H1 (cell line): Measurements from ENCODE around the gene SMCO1. TPM values are rescaled to one million over a fixed set of nuclear protein-coding genes. Genes with fewer than 3 reads are reported as not detected.
"Not testable (repeated sequence)": the region's sequence is repeated elsewhere in the genome, so short reads cannot be mapped to it uniquely, and the experiment has no call there.

ENCODE experiments used
- CTCF ChIA-PET: fragments of 300-600 bp; sonication (Branson Sonifier 250); formaldehyde crosslinking; loops from one replicate; lab custom pipeline; 2021; ENCODE audit not compliant: partially characterized antibody; lab: Charles Lee
- POLR2A ChIA-PET: fragments of 300-600 bp; sonication (Branson Sonifier 250); formaldehyde crosslinking; loops from one replicate; lab custom pipeline; 2021; ENCODE audit warnings: inconsistent platforms; ENCODE audit not compliant: partially characterized antibody; lab: Charles Lee
- DNase-seq, 2 experiments: peaks; one replicate each; pipeline versions ENCODE4 v3.0.0 to v3.0.0-alpha.2; 2010 to 2022; ENCODE audit warnings: low spot score in 2 of 2, low read depth in 1 of 2, mixed read lengths in 1 of 2
- FAIRE-seq: peaks from 2 replicates; lab custom pipeline; 2011; peaks lifted over from hg19 to GRCh38; lab: Jason Lieb, UNC
- H2AFZ ChIP-seq: 2 replicates; pipeline ENCODE4 v1.8.1; 2012; ENCODE audit warnings: low read length, inconsistent platforms
- H2AK5ac ChIP-seq: 2 replicates; pipeline ENCODE4 v1.6.1; 2013; ENCODE audit warnings: low read depth, low read length
- H2BK120ac ChIP-seq: replicated peaks from 2 replicates; pipeline ENCODE3; 2013; ENCODE audit warnings: low read depth, low read length, inconsistent platforms
- H2BK12ac ChIP-seq: 2 replicates; pipeline ENCODE4 v1.6.1; 2013; ENCODE audit warnings: low read depth, low read length
- H2BK15ac ChIP-seq: 2 replicates; pipeline ENCODE4 v1.6.1; 2013; ENCODE audit warnings: low read length
- H2BK20ac ChIP-seq: 2 replicates; pipeline ENCODE4 v1.6.1; 2013; ENCODE audit warnings: low read length
- H2BK5ac ChIP-seq: 2 replicates; pipeline ENCODE4 v1.6.1; 2013; ENCODE audit warnings: low read depth, low read length
- H3K14ac ChIP-seq: 2 replicates; pipeline ENCODE4 v1.6.1; 2013; ENCODE audit warnings: inconsistent platforms; ENCODE audit not compliant: insufficient read length
- H3K18ac ChIP-seq: 2 replicates; pipeline ENCODE4 v1.6.1; 2013; ENCODE audit warnings: low read length; ENCODE audit errors: extremely low read depth
- H3K23ac ChIP-seq: 2 replicates; pipeline ENCODE4 v1.6.1; 2013; ENCODE audit warnings: inconsistent platforms; ENCODE audit not compliant: insufficient read length
- H3K23me2 ChIP-seq: 2 replicates; pipeline ENCODE4 v1.6.1; 2013; ENCODE audit warnings: low read depth, low read length
- H3K27ac ChIP-seq: 2 replicates; pipeline ENCODE4 v1.6.1; 2011; ENCODE audit warnings: low read depth, low read length, inconsistent platforms
- H3K27me3 ChIP-seq, 4 experiments: replicated peaks in 1 of 4; 1 replicate in 1 of 4; 2 replicates in 3 of 4; pipeline versions ENCODE4 v1.6.1 to v1.8.1; 2011 to 2013; ENCODE audit warnings: low read length in 3 of 4, mild to moderate bottlenecking in 3 of 4, inconsistent platforms in 2 of 4, mixed read lengths in 2 of 4, moderate library complexity in 1 of 4; ENCODE audit not compliant: control insufficient read depth in 3 of 4, insufficient read depth in 3 of 4; ENCODE audit errors: extremely low read depth in 1 of 4
- H3K36me3 ChIP-seq, 4 experiments: 2 replicates each; pipeline versions ENCODE4 v1.6.1 to v1.8.1; 2011 to 2013; ENCODE audit warnings: mild to moderate bottlenecking in 4 of 4, low read length in 3 of 4, moderate library complexity in 2 of 4, control low read depth in 1 of 4, inconsistent platforms in 1 of 4; ENCODE audit not compliant: insufficient read depth in 4 of 4, control insufficient read depth in 2 of 4
- H3K4ac ChIP-seq: replicated peaks from 2 replicates; pipeline ENCODE3; 2013; ENCODE audit warnings: low read length, low read depth, mixed read lengths, inconsistent platforms; ENCODE audit not compliant: insufficient read length
- H3K4me1 ChIP-seq, 4 experiments: replicated peaks in 1 of 4; 1 replicate in 1 of 4; 2 replicates in 3 of 4; pipeline versions ENCODE4 v1.6.1 to v1.8.1; 2011 to 2013; ENCODE audit warnings: low read length in 3 of 4, inconsistent platforms in 2 of 4, mixed read lengths in 1 of 4; ENCODE audit not compliant: insufficient read depth in 4 of 4, control insufficient read depth in 3 of 4
- H3K4me2 ChIP-seq, 2 experiments: 2 replicates each; pipeline versions ENCODE4 v1.6.1 to v1.8.1; 2011 to 2013; ENCODE audit warnings: low read depth in 2 of 2, low read length in 2 of 2, control low read depth in 1 of 2, inconsistent platforms in 1 of 2, mild to moderate bottlenecking in 1 of 2; ENCODE audit not compliant: insufficient read depth in 1 of 2
- H3K4me3 ChIP-seq, 4 experiments: fragments of 200-600, 300-600 bp in 1 of 4; sonication (generic), shearing (Covaris generic), sonication (Bioruptor Twin) in 1 of 4; 2 replicates each; pipeline versions ENCODE4 v1.5.1 to v1.8.1; 2011 to 2016; ENCODE audit warnings: low read length in 4 of 4, low read depth in 3 of 4, control low read depth in 2 of 4, inconsistent platforms in 2 of 4, mild to moderate bottlenecking in 2 of 4, mixed read lengths in 1 of 4, moderate library complexity in 1 of 4; ENCODE audit not compliant: insufficient read depth in 2 of 4; ENCODE audit errors: extremely low read depth in 1 of 4
- H3K56ac ChIP-seq: replicated peaks from 2 replicates; pipeline ENCODE3; 2013; ENCODE audit warnings: low read depth, mild to moderate bottlenecking, mixed read lengths, low read length, inconsistent platforms; ENCODE audit not compliant: insufficient read length
- H3K79me1 ChIP-seq: 2 replicates; pipeline ENCODE4 v1.6.1; 2013; ENCODE audit warnings: low read depth, low read length, control low read depth
- H3K79me2 ChIP-seq, 2 experiments: 2 replicates each; pipeline versions ENCODE4 v1.6.1 to v1.8.1; 2012 to 2013; ENCODE audit warnings: low read length in 2 of 2, mild to moderate bottlenecking in 2 of 2, inconsistent platforms in 1 of 2; ENCODE audit not compliant: insufficient read depth in 2 of 2, control insufficient read depth in 1 of 2
- H3K9ac ChIP-seq, 4 experiments: replicated peaks in 1 of 4; 1 replicate in 1 of 4; 2 replicates in 3 of 4; pipeline versions ENCODE4 v1.6.1 to v1.8.1; 2011 to 2013; ENCODE audit warnings: low read depth in 3 of 4, low read length in 3 of 4, control low read depth in 2 of 4, mild to moderate bottlenecking in 2 of 4, moderate library complexity in 2 of 4, inconsistent platforms in 1 of 4; ENCODE audit errors: extremely low read depth in 1 of 4
- H3K9me3 ChIP-seq, 2 experiments: 2 replicates each; pipeline versions ENCODE4 v1.6.1 to v1.8.1; 2012 to 2013; ENCODE audit warnings: mild to moderate bottlenecking in 2 of 2, moderate library complexity in 2 of 2, control low read depth in 1 of 2, inconsistent platforms in 1 of 2, low read depth in 1 of 2, low read length in 1 of 2, mixed read lengths in 1 of 2; ENCODE audit not compliant: insufficient read depth in 2 of 2
- H4K20me1 ChIP-seq, 2 experiments: replicated peaks in 1 of 2; 2 replicates each; pipeline versions ENCODE3 to v1.8.1; 2011 to 2013; ENCODE audit warnings: inconsistent platforms in 2 of 2, low read length in 2 of 2, mild to moderate bottlenecking in 1 of 2; ENCODE audit not compliant: insufficient read depth in 2 of 2, control insufficient read depth in 1 of 2
- H4K5ac ChIP-seq: 2 replicates; pipeline ENCODE4 v1.6.1; 2013; ENCODE audit warnings: low read length, low read depth, mixed read lengths, inconsistent platforms; ENCODE audit not compliant: insufficient read length
- H4K8ac ChIP-seq: 2 replicates; pipeline ENCODE4 v1.8.0; 2013; ENCODE audit warnings: mild to moderate bottlenecking, moderate library complexity, low read length, inconsistent platforms; ENCODE audit not compliant: insufficient read depth; ENCODE audit errors: extremely low read depth
- H4K91ac ChIP-seq: replicated peaks from 2 replicates; pipeline ENCODE3; 2013; ENCODE audit warnings: low read length, mixed read lengths, inconsistent platforms; ENCODE audit not compliant: insufficient read length
- WGBS, 2 experiments: shearing (Covaris generic) in 1 of 2; methylation state at CpG; one replicate each; pipeline versions ENCODE4 v1.1.6 to v1.1.7; 2013 to 2015; ENCODE audit warnings: low lambda C conversion rate in 2 of 2, mixed read lengths in 2 of 2, inconsistent platforms in 1 of 2, low coverage in 1 of 2, missing lambda C conversion rate in 1 of 2; ENCODE audit not compliant: insufficient replicate concordance in 2 of 2, insufficient coverage in 1 of 2, insufficient read length in 1 of 2; ENCODE audit errors: extremely low coverage in 1 of 2, missing lambda C conversion rate in 1 of 2; 5-methylcytosine and 5-hydroxymethylcytosine counted together
- polyA plus RNA-seq, 7 experiments: library from polyadenylated mRNA; depleted of rRNA in 3 of 7; stranded (reverse) in 5 of 7; unstranded in 2 of 7; fragments of >200 nt in 5 of 7; fragments of 200-250 nt in 2 of 7; gene quantifications; 1 replicate in 5 of 7; 2 replicates in 1 of 7; 4 replicates in 1 of 7; pipeline versions ENCODE4 v1.2.1 to v1.2.3, GENCODE V29; 2011 to 2013; ENCODE audit warnings: missing spikeins in 2 of 7, mixed read lengths in 2 of 7
- total RNA-seq: library from RNA; stranded (reverse); fragmentation: NEBNext Ultra II Directional; extraction: Animal tissue kit (Norgen Biotek cat#: 25700); gene quantifications from 2 replicates; pipeline ENCODE4 v1.2.1, GENCODE V29; 2021

Gene SMCO1
- total and polyA plus RNA-seq, 2 of the 8 experiments (the other 6 are each of a cell fraction or from before 2014, with no cell fraction given): 0.03 TPM; not detected in 1

DNA sequence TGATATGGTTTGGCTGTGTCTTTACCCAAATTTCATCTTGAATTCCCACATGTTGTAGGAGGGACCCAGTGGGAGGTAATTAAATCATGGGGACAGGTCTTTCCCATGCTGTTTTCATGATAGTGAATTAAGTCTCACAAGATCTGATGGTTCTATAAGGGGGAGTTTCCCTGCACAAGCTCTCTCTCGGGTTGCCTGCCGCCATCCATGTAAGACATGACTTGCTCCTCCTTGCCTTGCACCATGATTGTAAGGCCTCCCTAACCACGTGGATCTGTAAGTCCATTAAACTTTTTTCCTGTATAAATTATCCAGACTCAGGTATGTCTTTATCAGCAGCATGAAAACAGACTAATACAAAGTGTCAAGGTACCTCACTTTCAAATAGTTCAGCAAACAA is 35.0 kb upstream of the SMCO1 start:
- H4K8ac ChIP-seq, H3K79me2 ChIP-seq, H3K4ac ChIP-seq, H3K4me2 ChIP-seq, H2BK15ac ChIP-seq, H2BK120ac ChIP-seq, H3K27ac ChIP-seq, H2BK12ac ChIP-seq, H3K36me3 ChIP-seq, DNase-seq, H3K4me1 ChIP-seq, H2BK5ac ChIP-seq, H2AFZ ChIP-seq, H4K5ac ChIP-seq, H4K20me1 ChIP-seq, H4K91ac ChIP-seq, H2BK20ac ChIP-seq, H3K4me3 ChIP-seq, H3K9ac ChIP-seq, H3K56ac ChIP-seq, H3K23me2 ChIP-seq, POLR2A ChIA-PET, H3K27me3 ChIP-seq, FAIRE-seq, H3K23ac ChIP-seq, H3K18ac ChIP-seq, H3K79me1 ChIP-seq, H3K14ac ChIP-seq, H2AK5ac ChIP-seq: not testable (repeated sequence)
- WGBS, 2 experiments: 81% methylated on average over 3 of the region's 3 CpGs; no CpG with 5 or more reads in 1 of the 2 experiments
- CTCF ChIA-PET: interaction anchor here (1.0 to 1.2 kb wide), 2 partner anchors 11 to 26 kb away, joined by 3 read pairs; no protein-coding TSS in a partner anchor
- H3K9me3 ChIP-seq: peaks cover 7 to 11% of the 10 kb centered on the region in 2 experiments

DNA sequence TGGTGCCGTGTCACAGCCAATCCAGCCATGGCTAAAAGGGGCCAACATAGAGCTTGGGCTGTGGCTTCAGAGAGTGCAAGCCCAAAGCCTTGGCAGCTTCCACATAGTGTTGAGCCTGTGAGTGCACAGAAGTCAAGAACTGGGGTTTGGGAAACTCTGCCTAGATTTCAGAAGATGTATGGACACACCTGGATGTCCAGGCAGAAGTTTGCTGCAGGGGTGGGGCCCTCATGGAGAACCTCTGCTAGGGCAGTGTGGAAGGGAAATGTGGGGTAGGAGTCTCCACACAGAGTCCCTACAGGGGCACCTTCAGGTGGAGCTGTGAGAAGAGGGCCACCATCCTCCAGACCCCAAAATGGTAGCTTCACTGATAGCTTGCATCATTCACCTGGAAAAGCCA is 34.2 kb upstream of the SMCO1 start:
- DNase-seq, H3K4me2 ChIP-seq, H3K9ac ChIP-seq, H3K79me2 ChIP-seq, H3K56ac ChIP-seq, H3K14ac ChIP-seq, POLR2A ChIA-PET, H3K36me3 ChIP-seq, H2BK5ac ChIP-seq, H2BK15ac ChIP-seq, H4K20me1 ChIP-seq, H3K27ac ChIP-seq, H3K23me2 ChIP-seq, H2BK120ac ChIP-seq, H3K4me1 ChIP-seq, H2BK12ac ChIP-seq, H4K91ac ChIP-seq, H2BK20ac ChIP-seq, H3K23ac ChIP-seq, H3K18ac ChIP-seq, H3K79me1 ChIP-seq, H3K27me3 ChIP-seq, H4K8ac ChIP-seq, H2AK5ac ChIP-seq, H3K4ac ChIP-seq, H2AFZ ChIP-seq, H4K5ac ChIP-seq, H3K4me3 ChIP-seq, FAIRE-seq: not testable (repeated sequence)
- peaks cover 7 to 11% of the 10 kb centered on the region in 2 experiments for H3K9me3 ChIP-seq
- WGBS, 2 experiments: 100% methylated on average over 1 of the region's 1 CpG; no CpG with 5 or more reads in 1 of the 2 experiments
- CTCF ChIA-PET: interaction anchor here (1.0 to 1.2 kb wide), 3 partner anchors 12 to 27 kb away, joined by 3 read pairs; no protein-coding TSS in a partner anchor
